GM21360 (cell line): ENCODE data around the gene ATP10A.

Experiments used
- ATAC-seq: cut with Tn5 transposase; IDR thresholded peaks from one replicate; pipeline ENCODE4 v1.9.1; 2021; ENCODE audit warnings: mild to moderate bottlenecking, moderate library complexity; ENCODE audit not compliant: unreplicated experiment

The ATP10A gene, protein sequence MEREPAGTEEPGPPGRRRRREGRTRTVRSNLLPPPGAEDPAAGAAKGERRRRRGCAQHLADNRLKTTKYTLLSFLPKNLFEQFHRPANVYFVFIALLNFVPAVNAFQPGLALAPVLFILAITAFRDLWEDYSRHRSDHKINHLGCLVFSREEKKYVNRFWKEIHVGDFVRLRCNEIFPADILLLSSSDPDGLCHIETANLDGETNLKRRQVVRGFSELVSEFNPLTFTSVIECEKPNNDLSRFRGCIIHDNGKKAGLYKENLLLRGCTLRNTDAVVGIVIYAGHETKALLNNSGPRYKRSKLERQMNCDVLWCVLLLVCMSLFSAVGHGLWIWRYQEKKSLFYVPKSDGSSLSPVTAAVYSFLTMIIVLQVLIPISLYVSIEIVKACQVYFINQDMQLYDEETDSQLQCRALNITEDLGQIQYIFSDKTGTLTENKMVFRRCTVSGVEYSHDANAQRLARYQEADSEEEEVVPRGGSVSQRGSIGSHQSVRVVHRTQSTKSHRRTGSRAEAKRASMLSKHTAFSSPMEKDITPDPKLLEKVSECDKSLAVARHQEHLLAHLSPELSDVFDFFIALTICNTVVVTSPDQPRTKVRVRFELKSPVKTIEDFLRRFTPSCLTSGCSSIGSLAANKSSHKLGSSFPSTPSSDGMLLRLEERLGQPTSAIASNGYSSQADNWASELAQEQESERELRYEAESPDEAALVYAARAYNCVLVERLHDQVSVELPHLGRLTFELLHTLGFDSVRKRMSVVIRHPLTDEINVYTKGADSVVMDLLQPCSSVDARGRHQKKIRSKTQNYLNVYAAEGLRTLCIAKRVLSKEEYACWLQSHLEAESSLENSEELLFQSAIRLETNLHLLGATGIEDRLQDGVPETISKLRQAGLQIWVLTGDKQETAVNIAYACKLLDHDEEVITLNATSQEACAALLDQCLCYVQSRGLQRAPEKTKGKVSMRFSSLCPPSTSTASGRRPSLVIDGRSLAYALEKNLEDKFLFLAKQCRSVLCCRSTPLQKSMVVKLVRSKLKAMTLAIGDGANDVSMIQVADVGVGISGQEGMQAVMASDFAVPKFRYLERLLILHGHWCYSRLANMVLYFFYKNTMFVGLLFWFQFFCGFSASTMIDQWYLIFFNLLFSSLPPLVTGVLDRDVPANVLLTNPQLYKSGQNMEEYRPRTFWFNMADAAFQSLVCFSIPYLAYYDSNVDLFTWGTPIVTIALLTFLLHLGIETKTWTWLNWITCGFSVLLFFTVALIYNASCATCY (N-terminal part only)

GRCh38 chr15:25863111-25863967 lies at the start of gene ATP10A:
TSS of gene ATP10A (minus strand) at chr15:25863327. CDS start at chr15:25863096, 231 bp downstream.
- no peak for ATAC-seq

DNA sequence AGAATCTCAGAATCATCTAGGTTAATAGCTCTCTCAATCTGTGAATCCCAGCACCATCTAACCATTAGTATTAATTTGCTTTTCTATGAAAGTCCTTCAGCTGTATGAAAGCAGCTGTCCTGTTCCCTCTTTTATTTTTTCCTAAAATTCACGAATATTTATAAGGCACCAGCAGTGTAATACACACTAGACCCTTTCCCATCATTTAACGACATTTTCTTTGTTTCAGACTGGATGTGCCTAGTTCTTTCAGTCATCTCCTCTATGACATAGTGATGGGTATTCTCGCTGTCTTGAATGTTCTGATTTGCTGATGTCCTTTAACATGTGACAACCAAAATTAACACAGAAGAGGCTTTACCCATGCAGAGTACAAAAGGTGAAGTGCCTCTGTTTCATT lies 48.9 kb upstream of the ATP10A start:
- ATAC-seq: no peak

DNA sequence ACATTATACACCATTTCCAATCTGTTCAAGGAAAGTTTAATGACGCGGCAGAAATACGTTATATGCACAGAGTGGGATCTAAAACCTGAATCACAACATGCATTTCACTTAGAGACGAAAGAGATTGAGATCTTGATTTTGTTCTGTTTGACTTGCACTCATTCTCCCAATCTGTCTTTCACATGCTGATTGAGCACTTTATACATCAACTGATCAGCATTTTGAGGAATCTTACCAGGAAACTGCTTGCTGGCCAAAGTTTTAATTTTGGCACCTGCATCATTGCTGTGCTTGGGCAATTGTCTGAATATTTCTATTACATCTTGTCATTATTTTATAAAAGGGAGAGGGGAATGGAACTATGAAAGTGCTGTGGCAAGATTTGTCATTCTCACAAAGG lies 47.7 kb upstream of the ATP10A start:
- no peak for ATAC-seq

DNA sequence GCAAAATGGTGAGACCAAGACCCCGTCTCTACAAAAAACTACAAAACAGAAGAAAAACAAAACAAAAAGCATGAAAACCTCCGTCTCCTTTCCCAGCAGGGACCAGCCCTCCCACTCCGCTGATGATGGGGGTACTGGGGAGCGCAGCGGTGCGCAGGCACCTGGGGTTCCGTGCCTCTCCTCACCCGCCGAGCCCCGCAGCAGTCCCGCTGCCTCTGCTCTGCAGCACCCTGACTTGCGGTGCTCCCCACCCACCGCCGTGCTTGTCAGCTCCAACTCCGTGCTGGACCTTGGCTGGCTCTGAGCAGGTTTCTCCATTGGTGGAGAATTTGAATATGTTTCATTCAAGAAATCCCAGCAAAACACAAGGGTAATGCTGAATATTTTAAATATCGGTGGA lies 46.7 kb upstream of the ATP10A start:
- no peak for ATAC-seq

DNA sequence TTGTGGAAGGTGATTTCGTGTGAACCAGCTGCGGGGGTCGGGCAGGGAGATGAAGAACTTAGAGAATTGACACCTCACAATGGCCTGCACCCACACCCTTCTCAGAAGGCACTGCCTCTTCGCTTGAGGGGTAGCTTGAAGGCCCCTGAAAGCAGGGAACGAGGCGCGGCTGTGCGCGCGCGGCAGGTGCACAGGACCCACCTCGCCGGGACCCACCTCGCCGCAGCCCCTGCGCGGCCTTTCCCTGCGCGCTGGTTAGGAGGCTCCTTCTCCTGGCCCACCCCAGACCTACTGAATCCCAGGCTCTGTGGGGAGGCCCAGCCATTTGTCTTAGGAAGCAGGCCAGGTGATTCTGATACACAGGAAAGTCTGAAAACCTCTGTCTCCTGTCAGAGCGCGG lies 46.2 kb upstream of the ATP10A start:
- no peak for ATAC-seq

GRCh38 chr15:25905140-25905539 lies 42.0 kb upstream of the ATP10A start:
- no peak for ATAC-seq

DNA sequence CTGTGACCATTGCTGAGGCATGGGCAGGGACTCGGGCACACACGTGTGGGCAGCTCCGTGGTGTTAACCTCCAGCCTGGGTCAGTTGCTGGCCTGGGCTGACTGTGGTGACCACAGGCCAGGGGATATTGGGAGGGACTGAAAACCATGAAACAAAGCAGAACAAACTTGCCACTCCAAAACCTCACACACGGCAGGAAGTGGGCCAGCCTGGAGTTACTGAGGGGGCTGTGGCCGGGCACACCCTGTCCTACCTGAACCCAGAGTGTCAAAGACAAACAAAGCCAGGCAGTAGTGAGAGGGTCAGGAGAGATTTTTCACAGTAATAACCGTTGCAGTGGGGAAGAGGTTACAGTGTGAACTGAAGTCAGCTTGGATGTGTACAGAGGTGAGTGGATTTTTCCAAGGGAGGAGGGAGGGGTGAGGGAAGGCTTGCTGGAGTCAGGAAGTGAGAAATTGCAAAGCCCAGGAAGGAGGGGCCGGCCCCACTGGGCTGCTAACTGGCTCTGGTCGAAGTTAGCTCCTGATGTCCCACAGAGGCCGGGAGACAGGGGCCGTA lies 40.0 kb upstream of the ATP10A start:
- ATAC-seq: no peak

- ATAC-seq: no peak
These were observed 38.9 kb upstream of the ATP10A start for GRCh38 chr15:25901811-25902605.

DNA sequence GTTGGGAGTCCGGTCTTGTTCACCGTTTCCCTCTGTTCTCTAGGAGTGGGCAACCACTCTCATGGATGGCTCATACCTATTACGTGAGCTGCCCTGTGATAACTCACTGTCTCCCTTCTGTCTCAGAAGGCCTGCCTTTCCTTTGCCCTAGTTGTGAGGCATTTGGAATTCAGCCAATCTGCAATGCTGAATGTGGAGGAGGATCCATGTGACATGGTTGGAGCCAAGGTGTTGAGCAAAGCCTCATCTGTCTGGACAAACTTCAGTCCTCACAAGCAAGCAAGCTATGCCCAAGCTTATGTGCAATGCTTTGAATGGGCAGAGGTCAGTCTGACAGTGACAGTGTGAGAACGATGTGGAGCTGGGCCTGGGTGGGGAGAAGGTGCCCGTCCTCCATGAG lies 37.8 kb upstream of the ATP10A start:
- ATAC-seq: no peak

- ATAC-seq: no peak
These were observed 37.3 kb upstream of the ATP10A start for GRCh38 chr15:25900431-25900830.

GRCh38 chr15:25899870-25900269 lies 36.7 kb upstream of the ATP10A start:
- no peak for ATAC-seq

GRCh38 chr15:25897658-25898057 lies 34.5 kb upstream of the ATP10A start:
- ATAC-seq: no peak

DNA sequence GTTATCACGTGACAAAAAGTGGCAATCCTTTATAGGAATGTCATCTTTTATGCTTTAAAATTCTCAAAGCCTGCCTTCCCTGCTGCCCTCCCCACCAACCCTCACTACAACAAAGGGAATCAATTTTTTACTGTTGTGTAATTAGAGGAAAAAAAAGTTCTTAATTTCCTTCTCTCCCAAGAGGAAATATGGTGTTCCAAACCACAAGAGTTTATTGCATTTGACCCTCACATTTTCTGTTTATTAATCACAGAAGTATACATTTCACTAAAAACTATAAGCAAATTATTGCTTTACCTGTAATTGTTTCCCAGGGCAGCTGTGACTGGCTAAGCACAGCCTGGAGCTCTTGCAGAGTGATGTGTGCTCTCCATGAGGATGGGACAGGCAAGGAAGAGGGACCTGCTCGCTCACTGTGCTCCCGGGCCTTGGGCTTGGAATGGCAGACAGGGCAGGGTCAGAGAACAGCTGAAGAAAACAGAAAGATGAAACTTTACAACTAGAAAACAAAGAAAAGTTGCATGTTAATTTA lies 31.3 kb upstream of the ATP10A start:
- ATAC-seq: no peak

- no peak for ATAC-seq
These were observed 30.5 kb upstream of the ATP10A start for GRCh38 chr15:25893596-25893995.

- ATAC-seq: no peak
These were observed 29.0 kb upstream of the ATP10A start for GRCh38 chr15:25892126-25892525.

- ATAC-seq: no peak
These were observed 28.0 kb upstream of the ATP10A start for GRCh38 chr15:25891081-25891480.

- no peak for ATAC-seq
These were observed 27.4 kb upstream of the ATP10A start for GRCh38 chr15:25890529-25890928.

DNA sequence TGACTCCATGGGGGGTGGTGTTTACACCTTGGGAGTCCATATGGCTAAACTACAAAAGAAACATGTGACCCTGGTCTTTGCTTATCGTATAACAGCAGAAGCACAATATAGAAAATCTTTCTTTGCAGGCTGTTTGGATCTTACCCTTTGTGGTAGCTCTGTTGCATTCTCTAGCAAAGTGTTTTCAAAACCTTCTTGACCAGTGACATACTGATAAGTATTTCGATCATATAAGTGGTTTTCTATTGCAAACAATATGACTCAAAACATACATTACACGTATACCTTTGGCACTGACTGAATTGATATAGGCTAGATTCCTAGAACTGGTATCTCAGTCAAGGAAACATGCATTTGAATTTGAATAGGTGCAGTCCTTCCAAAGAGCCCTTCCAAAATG lies 24.7 kb upstream of the ATP10A start:
- no peak for ATAC-seq
